ENCODE measurements around the gene IKZF3.
"Not testable (repeated sequence)": the region's sequence is repeated elsewhere in the genome, so short reads cannot be mapped to it uniquely, and the experiment has no call there.

Gene IKZF3

GRCh38 chr17:39714234-39714633 is 149.9 kb downstream of the IKZF3 start:
- DNase-seq, result no peak

DNA sequence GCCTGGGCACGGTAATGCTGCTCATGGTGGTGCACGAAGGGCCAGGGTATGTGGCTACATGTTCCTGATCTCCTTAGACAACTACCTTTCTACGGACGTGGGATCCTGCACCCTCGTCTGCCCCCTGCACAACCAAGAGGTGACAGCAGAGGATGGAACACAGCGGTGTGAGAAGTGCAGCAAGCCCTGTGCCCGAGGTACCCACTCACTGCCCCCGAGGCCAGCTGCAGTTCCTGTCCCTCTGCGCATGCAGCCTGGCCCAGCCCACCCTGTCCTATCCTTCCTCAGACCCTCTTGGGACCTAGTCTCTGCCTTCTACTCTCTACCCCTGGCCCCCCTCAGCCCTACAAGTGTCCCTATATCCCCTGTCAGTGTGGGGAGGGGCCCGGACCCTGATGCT is 152.3 kb downstream of the IKZF3 start:
- DNase-seq, result no peak

DNA sequence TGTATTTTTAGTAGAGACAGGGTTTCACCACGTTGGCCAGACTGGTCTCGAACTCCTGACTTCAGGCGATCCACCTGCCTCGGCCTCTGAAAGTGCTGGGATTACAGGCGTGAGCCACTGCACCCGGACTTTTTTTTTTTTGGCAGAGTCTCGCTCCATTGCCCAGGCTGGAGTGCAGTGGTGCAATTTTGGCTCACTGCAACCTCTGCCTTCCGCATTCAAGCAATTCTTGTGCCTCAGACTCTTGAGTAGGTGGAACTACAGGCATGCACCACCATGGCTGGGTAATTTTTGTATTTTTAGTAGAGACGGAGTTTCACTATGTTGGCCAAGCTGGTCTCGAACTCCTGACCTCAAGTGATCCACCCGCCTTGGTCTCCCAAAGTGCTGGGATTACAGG is 153.0 kb downstream of the IKZF3 start:
- DNase-seq, result not testable (repeated sequence)

- no peak for DNase-seq
Measured at GRCh38 chr17:39709998-39710964, 153.8 kb downstream of the IKZF3 start.

GRCh38 chr17:39709319-39709997 is 154.7 kb downstream of the IKZF3 start:
- DNase-seq, result no peak

Data from SHP77 (cell line).